Parathyroid adenoma (tissue), 2 donors: ENCODE results near the gene AUTS2.

Source experiments
- H2AFZ ChIP-seq: fragments of 300-600 bp; sonication (generic); one replicate; pipeline ENCODE4 v1.7.0; 2017; ENCODE audit warnings: antibody characterized with exemption, mild to moderate bottlenecking
- H3K27ac ChIP-seq: fragments of 300-600 bp; sonication (generic); one replicate; pipeline ENCODE4 v1.7.0; 2017
- H3K27me3 ChIP-seq: fragments of 300-600 bp; sonication (generic); one replicate; pipeline ENCODE4 v1.7.0; 2017; ENCODE audit warnings: low read length; ENCODE audit not compliant: control insufficient read depth, insufficient read depth
- H3K36me3 ChIP-seq: fragments of 300-600 bp; sonication (generic); one replicate; pipeline ENCODE4 v1.7.0; 2017; ENCODE audit warnings: low read length; ENCODE audit not compliant: control insufficient read depth, insufficient read depth
- H3K4me1 ChIP-seq: fragments of 300-600 bp; sonication (generic); one replicate; pipeline ENCODE4 v1.7.0; 2017; ENCODE audit warnings: control low read depth
- H3K4me2 ChIP-seq: fragments of 300-600 bp; sonication (generic); one replicate; pipeline ENCODE4 v1.7.0; 2017; ENCODE audit warnings: low read length
- H3K4me3 ChIP-seq: fragments of 300-600 bp; sonication (generic); one replicate; pipeline ENCODE4 v1.7.0; 2017; ENCODE audit warnings: low read depth, low read length
- H3K79me2 ChIP-seq: fragments of 300-600 bp; sonication (generic); one replicate; pipeline ENCODE4 v1.7.0; 2017; ENCODE audit warnings: control low read depth
- H3K9ac ChIP-seq: fragments of 300-600 bp; sonication (generic); one replicate; pipeline ENCODE4 v1.7.0; 2017; ENCODE audit warnings: mild to moderate bottlenecking
- H3K9me3 ChIP-seq: fragments of 300-600 bp; sonication (generic); one replicate; pipeline ENCODE4 v1.7.0; 2017; ENCODE audit warnings: low read length; ENCODE audit not compliant: control insufficient read depth
- TF ChIP-seq, protein P1 (sequence below): fragments of 300-600 bp; sonication (generic); IDR thresholded peaks from one replicate; pipeline ENCODE4 v1.7.0; 2017; ENCODE audit warnings: antibody characterized with exemption, mild to moderate bottlenecking
- donor health status: primary hyperparathyroidism.

AUTS2 gene

DNA sequence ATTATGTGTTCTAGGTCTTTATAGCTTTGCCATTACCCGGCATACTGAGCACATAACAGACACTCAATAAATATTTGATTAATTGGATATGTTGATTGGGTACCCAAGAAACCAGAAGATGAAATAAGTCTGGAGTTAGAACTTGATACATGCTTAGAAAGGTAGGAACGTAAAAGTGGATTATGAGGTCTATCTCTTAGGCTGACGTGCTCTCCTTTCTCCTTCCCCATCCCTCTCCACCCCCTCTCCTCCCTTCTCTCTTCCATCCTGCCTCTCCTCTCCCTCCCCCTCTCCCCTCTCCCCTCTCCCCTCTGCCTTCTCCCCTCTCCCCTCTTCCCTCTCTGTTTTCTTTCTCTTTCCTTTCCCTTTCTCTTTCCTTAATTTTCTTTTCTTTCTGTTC is 34.0 kb downstream of the AUTS2 start:
- Histone ChIP-seq H3K4me2 (no peak overlapping the region), H2AFZ (no peak overlapping the region), H3K79me2 (no peaks in the 10 kb centered on the region), H3K4me1 (peaks cover 3% of the 10 kb centered on the region), H3K36me3 (no peaks in the 10 kb centered on the region), H3K9ac (no peak overlapping the region), H3K4me3 (no peak overlapping the region), H3K27me3 (no peaks in the 10 kb centered on the region), H3K9me3 (no peaks in the 10 kb centered on the region), H3K27ac (no peak overlapping the region)
- TF ChIP-seq, protein P1, sequence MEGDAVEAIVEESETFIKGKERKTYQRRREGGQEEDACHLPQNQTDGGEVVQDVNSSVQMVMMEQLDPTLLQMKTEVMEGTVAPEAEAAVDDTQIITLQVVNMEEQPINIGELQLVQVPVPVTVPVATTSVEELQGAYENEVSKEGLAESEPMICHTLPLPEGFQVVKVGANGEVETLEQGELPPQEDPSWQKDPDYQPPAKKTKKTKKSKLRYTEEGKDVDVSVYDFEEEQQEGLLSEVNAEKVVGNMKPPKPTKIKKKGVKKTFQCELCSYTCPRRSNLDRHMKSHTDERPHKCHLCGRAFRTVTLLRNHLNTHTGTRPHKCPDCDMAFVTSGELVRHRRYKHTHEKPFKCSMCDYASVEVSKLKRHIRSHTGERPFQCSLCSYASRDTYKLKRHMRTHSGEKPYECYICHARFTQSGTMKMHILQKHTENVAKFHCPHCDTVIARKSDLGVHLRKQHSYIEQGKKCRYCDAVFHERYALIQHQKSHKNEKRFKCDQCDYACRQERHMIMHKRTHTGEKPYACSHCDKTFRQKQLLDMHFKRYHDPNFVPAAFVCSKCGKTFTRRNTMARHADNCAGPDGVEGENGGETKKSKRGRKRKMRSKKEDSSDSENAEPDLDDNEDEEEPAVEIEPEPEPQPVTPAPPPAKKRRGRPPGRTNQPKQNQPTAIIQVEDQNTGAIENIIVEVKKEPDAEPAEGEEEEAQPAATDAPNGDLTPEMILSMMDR, result no peak

DNA sequence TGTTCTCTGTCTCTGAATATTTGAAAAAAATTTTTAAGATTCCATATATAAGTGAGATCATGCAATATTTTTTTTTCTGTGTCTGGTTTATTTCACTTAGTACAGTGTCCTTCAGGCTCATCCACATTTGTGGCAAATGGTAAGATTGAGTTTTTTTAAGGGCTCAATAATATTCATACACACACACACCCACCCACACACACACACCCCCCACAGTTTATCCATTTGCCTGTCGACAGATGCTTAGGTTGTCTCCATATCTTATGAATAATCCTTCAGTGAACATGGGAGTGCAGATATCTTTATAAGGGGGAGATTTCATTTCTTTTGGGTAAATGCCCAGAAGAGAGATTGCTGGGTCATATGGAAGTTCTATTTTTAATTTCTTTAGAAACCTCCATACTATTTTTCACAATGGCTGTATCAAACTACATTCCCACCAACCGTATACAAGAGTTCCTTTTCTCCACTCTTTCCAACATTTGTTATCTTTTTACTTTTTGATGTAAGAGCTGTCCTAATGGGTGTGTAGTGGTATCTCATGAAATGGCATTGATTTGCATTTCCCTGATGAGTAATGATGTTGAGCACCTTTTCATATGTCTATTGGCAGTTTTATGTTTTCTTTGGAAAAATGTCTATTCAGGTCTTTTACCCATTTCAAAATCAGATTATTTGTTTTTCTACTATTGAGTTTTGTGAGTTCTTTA is 35.0 kb downstream of the AUTS2 start:
- H3K79me2 ChIP-seq, result no peaks in the 10 kb centered on the region
- H3K4me2 ChIP-seq, result no peak overlapping the region
- no peaks in the 10 kb centered on the region for H3K36me3 ChIP-seq
- no peak overlapping the region for H2AFZ ChIP-seq
- H3K27ac ChIP-seq, result no peak overlapping the region
- no peak overlapping the region for H3K9ac ChIP-seq
- no peaks in the 10 kb centered on the region for H3K27me3 ChIP-seq
- no peaks in the 10 kb centered on the region for H3K9me3 ChIP-seq
- H3K4me1 ChIP-seq, result peaks cover 3% of the 10 kb centered on the region
- TF ChIP-seq, protein P1, result no peak
- H3K4me3 ChIP-seq, result no peak overlapping the region

DNA sequence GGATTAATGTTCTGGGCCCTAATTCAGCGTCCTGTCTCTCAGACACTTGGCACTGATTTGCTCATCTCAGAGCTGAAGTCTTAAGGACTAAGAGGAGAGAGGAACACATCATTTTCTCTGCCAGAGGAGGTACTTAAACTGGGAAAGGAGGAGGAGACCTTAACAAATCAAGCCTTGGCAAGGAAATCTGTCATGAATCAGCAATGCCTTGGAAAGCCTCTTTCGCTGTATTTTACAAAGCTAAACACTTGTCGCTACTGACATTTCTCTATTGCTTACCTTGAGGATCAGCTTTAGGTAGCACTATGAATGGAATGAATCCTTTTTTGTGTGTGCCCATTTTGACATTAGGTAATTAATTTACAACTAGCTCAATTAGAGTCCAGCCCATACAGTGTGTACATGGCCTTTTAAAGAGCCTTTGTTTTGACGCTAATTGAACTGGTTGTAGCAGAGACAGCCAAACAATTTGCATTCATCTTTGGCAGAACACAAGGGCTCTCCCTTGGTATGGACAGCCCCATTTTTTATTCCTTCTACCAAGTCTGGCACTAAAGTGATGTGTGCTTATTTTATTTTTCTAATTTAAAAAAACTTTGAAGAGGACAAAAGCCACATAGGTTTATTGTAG is 37.4 kb downstream of the AUTS2 start:
- Histone ChIP-seq H3K27me3 (no peaks in the 10 kb centered on the region), H3K9ac (no peak overlapping the region), H3K27ac (no peak overlapping the region), H3K9me3 (no peaks in the 10 kb centered on the region), H2AFZ (no peak overlapping the region), H3K36me3 (no peaks in the 10 kb centered on the region), H3K4me2 (no peak overlapping the region), H3K79me2 (no peaks in the 10 kb centered on the region), H3K4me3 (no peak overlapping the region), H3K4me1 (peaks cover 3% of the 10 kb centered on the region)
- TF ChIP-seq, protein P1, result no peak

DNA sequence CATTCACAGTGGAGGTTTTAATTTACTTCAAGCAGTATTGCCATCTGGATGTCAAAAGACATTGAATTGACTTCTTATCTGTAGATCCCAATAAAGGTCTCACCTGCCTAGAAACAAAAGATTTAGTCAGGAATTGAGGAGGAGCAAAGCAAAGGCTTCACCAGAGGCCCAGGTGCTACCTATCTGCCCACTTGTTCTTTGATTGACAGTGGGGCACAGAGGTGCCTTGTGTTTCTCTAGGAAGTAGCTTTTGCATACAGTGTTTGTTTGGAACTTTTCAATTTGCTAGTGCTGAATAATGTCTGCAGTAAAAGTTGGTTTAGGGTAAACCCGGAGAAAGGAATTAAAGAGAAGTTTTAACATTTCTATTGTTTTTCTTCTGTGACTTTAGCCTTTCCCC is 40.4 kb downstream of the AUTS2 start:
- no peak overlapping the region for H3K9ac ChIP-seq
- H3K4me3 ChIP-seq, result no peak overlapping the region
- no peaks in the 10 kb centered on the region for H3K9me3 ChIP-seq
- no peak overlapping the region for H3K4me2 ChIP-seq
- H3K36me3 ChIP-seq, result no peaks in the 10 kb centered on the region
- no peaks in the 10 kb centered on the region for H3K79me2 ChIP-seq
- no peaks in the 10 kb centered on the region for H3K27me3 ChIP-seq
- H2AFZ ChIP-seq, result no peak overlapping the region
- no peaks in the 10 kb centered on the region for H3K4me1 ChIP-seq
- TF ChIP-seq, protein P1, result no peak
- H3K27ac ChIP-seq, result no peak overlapping the region

DNA sequence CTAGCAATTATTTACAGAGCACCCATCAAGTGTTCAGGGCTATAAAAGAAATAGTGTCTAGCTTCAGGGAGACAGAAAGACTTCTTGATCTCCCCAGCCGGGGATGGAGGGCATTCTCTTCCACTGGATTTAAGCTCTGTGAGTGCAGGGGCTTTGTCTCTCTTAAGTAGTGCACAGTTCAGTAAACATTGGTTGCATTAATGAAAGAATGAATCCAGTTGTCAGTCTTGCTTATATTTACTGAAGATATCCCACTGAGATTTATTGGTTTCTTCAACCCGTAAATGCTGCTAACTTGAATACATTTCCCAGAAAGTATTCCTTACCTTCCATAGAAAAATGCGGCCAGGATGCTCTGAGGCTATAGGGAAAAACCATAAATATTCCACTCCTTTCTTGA is 41.9 kb downstream of the AUTS2 start:
- Histone ChIP-seq H3K4me2 (no peak overlapping the region), H3K27ac (no peak overlapping the region), H3K9me3 (no peaks in the 10 kb centered on the region), H3K4me3 (no peak overlapping the region), H3K79me2 (no peaks in the 10 kb centered on the region), H3K27me3 (no peaks in the 10 kb centered on the region), H2AFZ (no peak overlapping the region), H3K4me1 (no peaks in the 10 kb centered on the region), H3K9ac (no peak overlapping the region), H3K36me3 (no peaks in the 10 kb centered on the region)
- TF ChIP-seq, protein P1, result no peak
